Upper lobe of left lung (tissue), 6 donors: ENCODE measurements around the gene RPL22. TPM values are rescaled to one million over a fixed set of nuclear protein-coding genes. Genes with fewer than 3 reads are reported as not detected.

Experiments used
- ATAC-seq, 2 donors: fragments of 200-7000 bp; cut with Tn5 transposase; one replicate each; pipeline ENCODE4 v1.9.1; 2022; ENCODE audit warnings: mild to moderate bottlenecking in 2 of 2, moderate library complexity in 2 of 2; ENCODE audit not compliant: low FRiP score in 2 of 2
- DNase-seq, 2 donors: peaks; one replicate each; pipeline ENCODE4 v3.0.0-alpha.2; 2019 to 2020
- H3K27ac ChIP-seq, 4 donors: fragments of 200-600 bp; sonication (generic); one replicate each; pipeline ENCODE4 v1.5.1; 2016 to 2019
- H3K27me3 ChIP-seq, 4 donors: fragments of 200-600 bp; sonication (generic); one replicate each; pipeline ENCODE4 v1.5.1; 2017 to 2019
- H3K36me3 ChIP-seq, 4 donors: fragments of 200-600 bp; sonication (generic); one replicate each; pipeline ENCODE4 v1.5.1; 2016 to 2019
- H3K4me1 ChIP-seq, 4 donors: fragments of 200-600 bp; sonication (generic); one replicate each; pipeline ENCODE4 v1.5.1; 2018 to 2019
- H3K4me3 ChIP-seq, 4 donors: fragments of 200-600 bp; sonication (generic); one replicate each; pipeline ENCODE4 v1.5.1; 2017 to 2019; ENCODE audit warnings: mild to moderate bottlenecking in 2 of 4, moderate library complexity in 1 of 4
- H3K9me3 ChIP-seq, 4 donors: fragments of 200-600 bp; sonication (generic); one replicate each; pipeline ENCODE4 v1.5.1; 2018 to 2019
- EP300 ChIP-seq, 4 donors: sonication (generic); formaldehyde crosslinking; IDR thresholded peaks; one replicate each; pipeline ENCODE4 v1.5.1; 2017; ENCODE audit warnings: antibody characterized with exemption in 4 of 4, control low read depth in 2 of 4
- POLR2A ChIP-seq, 4 donors: fragments of 450-650 bp; IDR thresholded peaks; one replicate each; pipeline ENCODE4 v1.5.1; 2016 to 2017; ENCODE audit warnings: antibody characterized with exemption in 4 of 4, mild to moderate bottlenecking in 2 of 4
- POLR2AphosphoS5 ChIP-seq, 2 donors: sonication (generic); formaldehyde crosslinking; IDR thresholded peaks; one replicate each; pipeline ENCODE4 v1.5.1; 2017; ENCODE audit warnings: antibody characterized with exemption in 2 of 2
- WGBS, 2 donors: methylation state at CpG; one replicate each; pipeline ENCODE4 v1.1.5; 2017 to 2018; 5-methylcytosine and 5-hydroxymethylcytosine counted together
- total RNA-seq, 6 donors: library from RNA; depleted of rRNA in 4 of 6; stranded (reverse); fragments of >200 nt in 4 of 6; gene quantifications; one replicate each; pipeline versions ENCODE4 v1.1.0 to v1.2.1, GENCODE V29; 2016 to 2021
- TF ChIP-seq, protein P1 (sequence below), 6 experiments: fragments of 450-650 bp in 4 of 6; fragments of 200-600 bp in 2 of 6; sonication (generic) in 2 of 6; IDR thresholded peaks; one replicate each; pipeline ENCODE4 v1.5.1; 2016 to 2019; ENCODE audit warnings: antibody characterized with exemption in 6 of 6
- donor health status: DM: no; HTN: no; CAD: no; lungs with moderate emphysema.
- donor health status: DM: no; HTN: yes; CAD: no; lungs with severe emphysema.

Gene RPL22
- total RNA-seq, 6 donors from 2014 or later, result 88.2 to 288 (median 180) TPM

GRCh38 chr1:6149597-6149996 lies 49.8 kb downstream of the RPL22 start:
- H3K27ac ChIP-seq, result no peak overlapping the region
- ATAC-seq (no peak), DNase-seq (no peak)
- no peaks in the 10 kb centered on the region for H3K36me3 ChIP-seq
- 72 to 92% methylated on average over 1 of the region's 1 CpG for WGBS, 2 donors
- peaks cover 7 to 10% (median 8%) of the 10 kb centered on the region in 4 donors for H3K4me1 ChIP-seq
- TF ChIP-seq POLR2AphosphoS5 (IDR thresholded peaks at IDR 0.05), result no peak
- no peak for TF ChIP-seq POLR2A (IDR thresholded peaks at IDR 0.05)
- TF ChIP-seq, protein P1, sequence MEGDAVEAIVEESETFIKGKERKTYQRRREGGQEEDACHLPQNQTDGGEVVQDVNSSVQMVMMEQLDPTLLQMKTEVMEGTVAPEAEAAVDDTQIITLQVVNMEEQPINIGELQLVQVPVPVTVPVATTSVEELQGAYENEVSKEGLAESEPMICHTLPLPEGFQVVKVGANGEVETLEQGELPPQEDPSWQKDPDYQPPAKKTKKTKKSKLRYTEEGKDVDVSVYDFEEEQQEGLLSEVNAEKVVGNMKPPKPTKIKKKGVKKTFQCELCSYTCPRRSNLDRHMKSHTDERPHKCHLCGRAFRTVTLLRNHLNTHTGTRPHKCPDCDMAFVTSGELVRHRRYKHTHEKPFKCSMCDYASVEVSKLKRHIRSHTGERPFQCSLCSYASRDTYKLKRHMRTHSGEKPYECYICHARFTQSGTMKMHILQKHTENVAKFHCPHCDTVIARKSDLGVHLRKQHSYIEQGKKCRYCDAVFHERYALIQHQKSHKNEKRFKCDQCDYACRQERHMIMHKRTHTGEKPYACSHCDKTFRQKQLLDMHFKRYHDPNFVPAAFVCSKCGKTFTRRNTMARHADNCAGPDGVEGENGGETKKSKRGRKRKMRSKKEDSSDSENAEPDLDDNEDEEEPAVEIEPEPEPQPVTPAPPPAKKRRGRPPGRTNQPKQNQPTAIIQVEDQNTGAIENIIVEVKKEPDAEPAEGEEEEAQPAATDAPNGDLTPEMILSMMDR (IDR thresholded peaks at IDR 0.05), result no peak
- TF ChIP-seq EP300 (IDR thresholded peaks at IDR 0.05), result no peak
- no peaks in the 10 kb centered on the region for H3K9me3 ChIP-seq
- no peak overlapping the region for H3K4me3 ChIP-seq
- peaks cover 0 to 20% (median 7%) of the 10 kb centered on the region in 4 donors for H3K27me3 ChIP-seq

DNA sequence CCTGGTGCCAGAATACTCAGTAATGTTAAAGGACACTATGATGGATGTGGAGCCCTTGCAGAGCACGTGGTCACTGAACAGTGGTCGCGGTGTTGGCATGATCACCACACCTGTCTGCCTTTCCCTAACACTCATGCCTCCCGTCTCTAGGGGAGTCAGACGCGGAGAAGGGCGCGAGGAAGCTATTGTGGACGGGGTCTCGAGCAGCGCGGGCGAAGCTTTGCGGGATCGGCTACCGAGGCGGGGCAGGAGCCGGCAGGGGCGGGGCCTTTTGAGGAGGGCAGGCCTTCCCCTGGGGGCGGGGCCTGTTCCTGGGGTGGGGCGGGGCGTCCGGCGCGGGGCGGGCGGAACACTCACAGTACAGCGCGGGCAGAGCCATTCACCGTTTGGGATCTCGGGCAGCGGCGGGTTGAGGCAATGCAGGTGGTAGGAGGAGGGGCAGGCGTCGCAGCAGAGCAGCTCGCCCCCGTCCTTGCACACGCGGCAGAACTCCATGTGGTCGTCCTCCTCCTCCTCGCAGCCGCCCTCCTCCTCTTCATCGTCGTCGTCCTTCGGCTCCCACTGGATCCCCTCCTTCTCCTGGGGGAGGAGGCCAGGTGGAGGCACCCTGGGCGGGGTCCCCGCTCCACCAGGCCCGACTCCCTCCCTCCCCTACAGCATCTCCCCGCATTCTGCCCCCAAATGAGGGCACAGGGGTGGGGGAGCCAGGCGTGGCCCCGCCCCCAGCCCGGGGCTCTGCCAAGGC lies 50.7 kb downstream of the RPL22 start:
- no peaks in the 10 kb centered on the region for H3K9me3 ChIP-seq
- H3K36me3 ChIP-seq, result no peaks in the 10 kb centered on the region
- DNase-seq (peak; percentile 54 to 90), ATAC-seq (peak in 1 of 2 donors; percentile 72)
- H3K4me1 ChIP-seq, result peaks cover 7 to 10% (median 8%) of the 10 kb centered on the region in 4 donors
- H3K4me3 ChIP-seq, result peak overlapping the region in 3 of 4 donors; percentile 3 to 31 (median 17)
- H3K27ac ChIP-seq, result no peak overlapping the region
- 6 to 20% methylated on average over 1 to 28 of the region's 53 CpGs for WGBS, 2 donors
- peaks cover 0 to 20% (median 7%) of the 10 kb centered on the region in 4 donors for H3K27me3 ChIP-seq
- TF ChIP-seq EP300 (IDR thresholded peaks at IDR 0.05), result no peak
- TF ChIP-seq, protein P1 (IDR thresholded peaks at IDR 0.05), result no peak
- no peak for TF ChIP-seq POLR2A (IDR thresholded peaks at IDR 0.05)
- no peak for TF ChIP-seq POLR2AphosphoS5 (IDR thresholded peaks at IDR 0.05)

DNA sequence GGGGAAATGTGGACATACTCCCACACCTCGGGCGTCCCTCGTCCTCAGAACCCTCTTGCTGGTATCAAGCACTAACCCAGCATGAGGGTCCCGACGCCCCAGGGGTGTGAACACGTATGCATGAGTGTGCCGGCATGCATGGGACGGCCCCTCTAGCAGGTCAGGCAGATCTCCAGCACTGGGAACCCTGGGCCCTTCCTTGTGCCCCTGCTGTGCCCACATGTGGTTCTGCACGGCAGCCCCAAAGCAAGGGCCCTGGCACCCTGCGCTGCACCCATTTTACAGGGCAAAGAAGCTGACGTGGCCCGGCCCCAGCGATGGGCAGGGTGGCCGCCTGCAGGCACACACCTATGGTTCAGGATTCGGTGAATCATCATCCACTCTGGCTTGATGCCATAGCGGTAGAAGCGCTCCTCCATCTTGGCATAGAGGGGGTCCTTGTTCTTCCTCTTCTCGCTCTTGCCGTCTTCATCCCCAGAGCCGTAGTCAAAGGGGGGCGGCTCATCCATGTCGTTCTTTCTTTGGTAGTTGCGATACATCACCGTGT lies 53.5 kb downstream of the RPL22 start:
- no peak for ATAC-seq
- H3K27me3 ChIP-seq, result peaks cover 0 to 20% (median 7%) of the 10 kb centered on the region in 4 donors
- WGBS, 2 donors, result 89 to 90% methylated on average over 10 to 24 of the region's 24 CpGs

DNA sequence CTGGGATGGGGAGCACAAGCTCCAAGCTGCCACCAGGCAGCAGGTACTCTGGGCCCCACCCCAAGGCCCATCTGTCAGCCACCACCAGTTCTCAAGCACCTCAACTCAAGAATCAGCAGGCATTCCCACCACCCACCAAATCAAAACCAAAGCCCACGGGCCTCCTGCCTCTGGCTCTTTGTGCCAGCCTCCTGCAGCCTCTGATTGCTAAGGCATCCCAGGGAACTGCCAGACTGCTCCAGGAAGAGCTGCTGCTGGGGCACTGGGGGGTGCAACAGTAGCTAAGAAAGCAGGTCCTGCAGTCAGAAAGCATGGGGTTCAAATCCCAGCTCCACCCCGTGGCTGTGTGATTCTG lies 54.0 kb downstream of the RPL22 start:
- DNase-seq, result no peak
- TF ChIP-seq POLR2AphosphoS5 (IDR thresholded peaks at IDR 0.05) (no peak), EP300 (IDR thresholded peaks at IDR 0.05) (no peak), POLR2A (IDR thresholded peaks at IDR 0.05) (no peak)
- TF ChIP-seq, protein P1 (IDR thresholded peaks at IDR 0.05), result no peak
- no peaks in the 10 kb centered on the region for H3K36me3 ChIP-seq
- H3K4me3 ChIP-seq, result no peak overlapping the region
- H3K4me1 ChIP-seq, result peaks cover 7 to 10% (median 8%) of the 10 kb centered on the region in 4 donors
- no peak for ATAC-seq
- no peak overlapping the region for H3K27ac ChIP-seq
- WGBS, 2 donors, result 40 to 63% methylated on average over 1 to 2 of the region's 2 CpGs
- H3K9me3 ChIP-seq, result no peaks in the 10 kb centered on the region
- peaks cover 0 to 20% (median 7%) of the 10 kb centered on the region in 4 donors for H3K27me3 ChIP-seq

More for the DNA sequence above, 53.5 kb downstream of the RPL22 start:
- Histone ChIP-seq H3K4me3 (no peak overlapping the region), H3K9me3 (no peaks in the 10 kb centered on the region), H3K27ac (no peak overlapping the region), H3K36me3 (no peaks in the 10 kb centered on the region), H3K4me1 (peaks cover 7 to 10% (median 8%) of the 10 kb centered on the region in 4 donors)
- DNase-seq, result no peak
- TF ChIP-seq POLR2AphosphoS5 (IDR thresholded peaks at IDR 0.05), result no peak
- TF ChIP-seq, protein P1 (IDR thresholded peaks at IDR 0.05), result no peak
- TF ChIP-seq EP300 (IDR thresholded peaks at IDR 0.05), result no peak
- no peak for TF ChIP-seq POLR2A (IDR thresholded peaks at IDR 0.05)
